LHCN-M2 (cell line): Measurements from ENCODE around the gene NEU3. TPM values are rescaled to one million over a fixed set of nuclear protein-coding genes. Genes with fewer than 3 reads are reported as not detected.

ENCODE experiments used
- DNase-seq: peaks from one replicate; pipeline ENCODE4 v3.0.0-alpha.2; 2012; ENCODE audit warnings: low read depth
- total RNA-seq: library from RNA; depleted of rRNA; stranded (reverse); fragments of >200 nt; gene quantifications from 2 replicates; pipeline ENCODE4 v1.2.3, GENCODE V29; 2014; rRNA removed

The NEU3 gene
- total RNA-seq, 1 experiment from 2014 or later: 7.7 TPM

DNA sequence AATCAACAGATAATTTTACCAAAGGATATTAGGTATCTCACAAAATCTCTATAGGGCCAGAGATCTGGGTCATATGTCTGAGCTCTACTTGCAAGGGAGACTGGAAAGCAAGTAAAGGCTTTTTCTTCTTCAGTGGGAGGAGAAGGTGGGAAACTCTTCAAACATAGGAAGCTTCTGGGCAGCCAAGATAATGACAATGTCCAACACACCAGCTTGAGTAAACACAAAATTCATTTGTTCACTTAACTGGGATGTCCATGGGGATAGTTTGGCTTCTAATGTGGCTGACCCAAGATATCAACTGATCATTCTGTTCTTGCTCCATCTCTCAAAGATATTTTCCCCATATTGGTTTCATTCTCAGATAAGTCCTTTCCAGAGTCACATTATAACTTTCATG, 70.6 kb downstream of the NEU3 start:
- no peak for DNase-seq

DNA sequence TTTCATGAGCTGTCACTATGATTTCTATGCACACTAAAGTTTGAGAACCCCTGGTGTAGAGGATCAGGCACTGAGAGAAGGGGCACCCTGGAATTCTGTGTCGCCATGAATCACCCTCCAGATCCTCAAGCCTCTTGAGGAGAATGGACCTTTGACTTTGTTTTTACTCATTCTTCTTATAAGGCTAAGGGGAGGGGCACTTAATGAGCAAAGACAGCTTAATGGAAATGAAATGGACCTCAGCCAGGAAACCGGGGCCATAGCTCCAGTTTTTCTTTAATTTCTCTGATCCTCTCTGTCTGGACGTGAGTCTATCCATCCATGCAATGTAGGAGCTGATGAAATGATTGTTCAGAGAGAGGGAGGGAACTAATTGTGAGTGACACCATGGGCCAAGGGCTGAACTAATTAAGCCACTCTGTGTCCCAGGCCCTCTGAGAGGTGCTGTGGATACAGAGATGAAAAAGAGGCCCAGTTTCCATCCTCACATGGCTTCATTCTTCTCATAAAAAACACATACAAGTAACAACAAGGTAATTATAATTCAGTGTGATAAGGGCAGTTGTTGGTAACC, 75.1 kb downstream of the NEU3 start:
- peak; percentile 10 for DNase-seq

DNA sequence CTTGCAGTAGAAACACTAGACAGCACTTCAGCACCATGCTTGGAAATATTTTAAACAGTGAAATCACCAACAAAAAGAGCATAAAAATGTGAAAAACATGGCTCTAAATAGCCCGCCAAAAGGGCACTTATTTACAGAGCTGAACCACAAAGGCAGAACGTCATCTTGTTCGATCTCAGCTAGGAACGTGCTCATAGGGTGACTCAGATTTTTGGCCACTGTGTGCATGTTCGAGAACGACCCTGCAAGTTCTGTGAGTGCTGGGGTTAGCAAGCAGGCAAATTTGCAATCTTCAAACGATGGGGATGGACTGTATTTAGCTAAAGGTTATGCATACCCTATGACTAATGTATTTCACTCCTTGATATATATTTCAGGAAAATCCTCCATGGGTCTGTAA, 77.3 kb downstream of the NEU3 start:
- peak; percentile 29 for DNase-seq

Other genes with a start within 250 kb of the NEU3 start
- 11.8 and 14.9 TPM in 2 replicates for gene RNF169, start 240.1 kb upstream of the NEU3 start, total RNA-seq
- gene XRRA1, start 39.8 kb upstream of the NEU3 start, total RNA-seq: 17.8 and 20.2 TPM in 2 replicates
- 23.9 and 60.1 TPM in 2 replicates for gene SPCS2, start 39.7 kb upstream of the NEU3 start, total RNA-seq
- gene OR2AT4, start 107.9 kb downstream of the NEU3 start, total RNA-seq: not detected in 2 replicates
- gene SLCO2B1, start 162.2 kb downstream of the NEU3 start, total RNA-seq: not detected in 2 replicates